Testis (tissue), 2 donors: ENCODE measurements around the gene B3GAT2.

Source experiments
- POLR2A ChIP-seq: fragments of 450-650 bp; IDR thresholded peaks from one replicate; pipeline ENCODE4 v1.6.1; 2017; ENCODE audit warnings: antibody characterized with exemption, mild to moderate bottlenecking, moderate library complexity
- TF ChIP-seq, protein P1 (sequence below), 3 experiments: fragments of 450-650 bp in 2 of 3; fragments of 200-600 bp in 1 of 3; sonication (generic) in 1 of 3; IDR thresholded peaks; one replicate each; pipeline ENCODE4 v1.5.1; 2016 to 2019; ENCODE audit warnings: antibody characterized with exemption in 3 of 3, mild to moderate bottlenecking in 2 of 3, moderate library complexity in 1 of 3

DNA sequence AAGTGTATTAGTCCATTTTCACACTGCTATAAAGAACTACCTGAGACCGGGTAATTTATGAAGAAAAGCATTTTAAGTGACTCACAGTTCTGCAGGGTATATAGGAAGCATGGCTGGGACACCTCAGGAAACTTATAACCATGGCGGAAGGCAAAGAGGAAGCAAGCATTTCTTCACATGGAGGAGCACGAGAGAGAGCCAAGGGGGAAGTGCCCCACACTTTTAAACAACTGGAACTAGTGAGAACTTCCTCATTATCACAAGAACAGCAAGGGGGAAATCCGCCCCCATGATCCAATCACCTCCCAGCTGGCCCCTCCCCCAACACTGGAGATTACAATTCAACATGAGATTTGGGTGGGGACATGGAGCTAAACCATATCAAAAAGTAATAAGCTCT lies 28.3 kb upstream of the B3GAT2 start:
- TF ChIP-seq, protein P1, sequence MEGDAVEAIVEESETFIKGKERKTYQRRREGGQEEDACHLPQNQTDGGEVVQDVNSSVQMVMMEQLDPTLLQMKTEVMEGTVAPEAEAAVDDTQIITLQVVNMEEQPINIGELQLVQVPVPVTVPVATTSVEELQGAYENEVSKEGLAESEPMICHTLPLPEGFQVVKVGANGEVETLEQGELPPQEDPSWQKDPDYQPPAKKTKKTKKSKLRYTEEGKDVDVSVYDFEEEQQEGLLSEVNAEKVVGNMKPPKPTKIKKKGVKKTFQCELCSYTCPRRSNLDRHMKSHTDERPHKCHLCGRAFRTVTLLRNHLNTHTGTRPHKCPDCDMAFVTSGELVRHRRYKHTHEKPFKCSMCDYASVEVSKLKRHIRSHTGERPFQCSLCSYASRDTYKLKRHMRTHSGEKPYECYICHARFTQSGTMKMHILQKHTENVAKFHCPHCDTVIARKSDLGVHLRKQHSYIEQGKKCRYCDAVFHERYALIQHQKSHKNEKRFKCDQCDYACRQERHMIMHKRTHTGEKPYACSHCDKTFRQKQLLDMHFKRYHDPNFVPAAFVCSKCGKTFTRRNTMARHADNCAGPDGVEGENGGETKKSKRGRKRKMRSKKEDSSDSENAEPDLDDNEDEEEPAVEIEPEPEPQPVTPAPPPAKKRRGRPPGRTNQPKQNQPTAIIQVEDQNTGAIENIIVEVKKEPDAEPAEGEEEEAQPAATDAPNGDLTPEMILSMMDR (IDR thresholded peaks at IDR 0.05) = no peak
- TF ChIP-seq POLR2A = no peak
